ENCODE data around the gene MOAP1.
"Not testable (repeated sequence)": the region's sequence is repeated elsewhere in the genome, so short reads cannot be mapped to it uniquely, and the experiment has no call there.

MOAP1 gene, protein sequence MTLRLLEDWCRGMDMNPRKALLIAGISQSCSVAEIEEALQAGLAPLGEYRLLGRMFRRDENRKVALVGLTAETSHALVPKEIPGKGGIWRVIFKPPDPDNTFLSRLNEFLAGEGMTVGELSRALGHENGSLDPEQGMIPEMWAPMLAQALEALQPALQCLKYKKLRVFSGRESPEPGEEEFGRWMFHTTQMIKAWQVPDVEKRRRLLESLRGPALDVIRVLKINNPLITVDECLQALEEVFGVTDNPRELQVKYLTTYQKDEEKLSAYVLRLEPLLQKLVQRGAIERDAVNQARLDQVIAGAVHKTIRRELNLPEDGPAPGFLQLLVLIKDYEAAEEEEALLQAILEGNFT

DNA sequence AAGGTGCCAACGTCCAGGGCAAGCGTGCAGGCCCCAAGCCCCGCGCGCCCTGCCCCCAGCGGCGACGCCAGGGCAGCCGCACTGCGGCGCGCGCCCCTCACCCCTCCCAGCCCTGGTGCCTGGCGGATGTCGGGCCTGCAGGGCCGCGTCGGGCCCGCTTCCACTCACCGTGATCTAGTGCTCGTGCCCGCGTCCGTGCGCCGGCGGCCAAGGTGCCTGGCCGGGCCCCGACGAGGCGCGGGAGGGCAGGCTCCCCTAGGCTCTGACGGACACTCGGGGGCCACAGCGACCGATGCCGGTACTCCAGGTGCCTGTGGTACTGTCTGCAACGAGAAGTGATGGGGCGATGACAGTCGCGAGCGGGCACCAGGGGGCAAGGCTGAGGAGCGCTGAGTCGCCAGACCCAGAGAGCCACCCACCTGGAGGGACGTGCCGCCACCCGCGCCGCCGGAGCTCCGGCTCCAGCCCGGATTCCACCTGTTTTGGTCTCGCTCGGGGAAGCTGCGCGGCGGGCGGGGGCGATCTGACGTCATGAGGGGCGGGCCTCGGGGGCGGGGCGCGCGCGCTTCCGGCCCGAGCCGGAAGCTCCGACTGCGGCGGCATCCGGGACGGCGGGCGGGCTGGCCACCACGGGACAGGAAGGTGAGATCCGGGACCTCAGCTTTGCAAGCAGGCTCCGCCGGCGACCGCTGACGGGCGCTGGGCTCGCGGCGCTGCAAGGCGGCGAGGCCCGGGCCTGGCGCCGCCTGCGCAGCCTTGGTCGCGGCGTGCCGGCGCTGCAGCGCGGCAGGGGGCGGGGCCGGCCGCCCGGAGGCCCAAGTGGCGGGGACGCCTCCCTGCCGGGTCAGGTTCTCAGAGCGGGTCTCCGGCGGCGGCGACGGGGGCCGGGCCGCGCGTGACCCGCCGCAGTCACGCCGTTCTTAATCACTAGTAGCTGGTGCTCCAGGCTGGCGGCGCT, at the start of gene MOAP1, which contains the start of gene LYSET:
TSS of gene MOAP1 (minus strand) at position 507 of the 958 bp plus-strand sequence. CDS start 655 bp downstream, outside the sequence.
TSS of gene LYSET (plus strand) at position 927 of the 958 bp plus-strand sequence. CDS start 89 bp downstream, outside the sequence.
- DNase-seq (ENCODE audit: low read depth): peak; percentile 75

DNA sequence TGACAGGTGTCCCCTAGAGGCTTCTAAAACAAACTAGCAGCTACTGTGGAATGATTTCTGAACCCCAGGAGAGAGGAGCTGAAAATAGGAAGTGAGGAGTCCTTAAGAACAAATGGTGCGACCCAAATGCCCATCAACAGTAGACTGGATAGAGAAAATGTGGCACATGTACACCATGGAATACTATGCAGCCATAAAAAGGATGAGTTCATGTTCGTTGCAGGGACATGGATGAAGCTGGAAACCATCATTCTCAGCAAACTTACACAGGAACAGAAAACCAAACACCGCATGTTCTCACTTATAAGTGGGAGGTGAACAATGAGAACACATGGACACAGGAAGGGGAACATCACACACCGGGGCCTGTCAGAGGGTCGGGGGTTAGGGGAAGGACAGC, 48.4 kb upstream of the MOAP1 start:
- not testable (repeated sequence) for DNase-seq (ENCODE audit: low read depth)

DNA sequence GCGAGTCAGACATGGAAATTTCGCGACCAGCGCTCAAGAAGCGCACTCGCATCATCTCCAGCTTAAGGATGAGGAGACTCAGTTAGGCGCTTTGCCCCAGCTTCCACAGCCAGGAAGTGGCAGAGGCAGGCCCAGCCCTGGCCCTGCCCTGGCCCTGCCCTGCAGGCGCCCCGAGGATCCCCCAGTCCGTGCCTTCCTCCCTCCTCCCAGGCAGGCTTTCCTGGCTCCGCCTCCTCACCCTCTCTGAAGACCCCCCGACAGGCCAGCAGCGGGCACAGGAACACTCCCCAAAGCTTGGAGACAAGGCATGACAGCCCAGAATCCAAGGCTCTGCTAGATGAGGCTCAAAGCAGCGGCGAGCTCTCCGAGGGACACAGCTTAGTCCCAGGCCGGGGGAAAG, 47.5 kb upstream of the MOAP1 start:
- DNase-seq (ENCODE audit: low read depth): no peak

DNA sequence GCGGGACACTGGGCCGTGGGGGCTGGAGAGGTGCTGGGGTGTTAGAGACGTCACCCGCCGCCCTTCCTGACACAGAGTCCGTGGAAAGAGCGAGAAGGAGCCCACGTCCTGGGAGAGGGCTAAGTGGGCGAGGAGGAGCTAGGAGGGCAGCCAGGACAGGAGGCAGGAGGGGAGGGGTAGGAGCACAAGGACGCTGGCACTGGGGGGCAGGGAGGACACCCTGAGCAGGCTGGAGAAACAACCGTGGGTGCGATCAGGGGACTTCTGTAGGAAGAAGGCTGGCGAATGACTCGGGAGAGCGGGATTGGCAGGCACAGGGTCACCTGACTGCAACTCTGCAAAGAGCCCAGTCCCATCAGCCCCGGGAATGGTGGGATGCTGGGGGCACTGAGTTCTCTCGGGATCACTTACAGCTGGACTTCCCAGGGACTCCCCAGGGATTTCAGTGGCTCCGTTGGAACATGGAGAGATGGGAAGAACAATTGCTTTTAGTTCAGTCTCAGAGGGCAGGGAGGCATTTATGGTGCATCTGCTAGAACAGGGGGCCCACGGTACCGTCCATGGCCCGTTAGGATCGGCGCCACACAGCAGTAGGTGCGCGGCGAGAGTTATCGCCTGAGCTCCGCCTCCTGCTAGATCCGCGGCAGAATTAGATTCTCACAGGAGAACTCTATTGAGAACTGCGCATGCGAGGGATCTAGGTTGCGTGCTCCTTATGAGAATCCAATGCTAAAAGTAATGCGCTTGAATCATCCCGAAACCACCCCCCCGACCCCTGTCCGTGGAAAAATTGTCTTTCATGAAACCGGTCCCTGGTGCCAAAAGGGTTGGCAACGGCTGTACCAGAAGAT, 46.7 kb upstream of the MOAP1 start:
- DNase-seq (ENCODE audit: low read depth): no peak

DNA sequence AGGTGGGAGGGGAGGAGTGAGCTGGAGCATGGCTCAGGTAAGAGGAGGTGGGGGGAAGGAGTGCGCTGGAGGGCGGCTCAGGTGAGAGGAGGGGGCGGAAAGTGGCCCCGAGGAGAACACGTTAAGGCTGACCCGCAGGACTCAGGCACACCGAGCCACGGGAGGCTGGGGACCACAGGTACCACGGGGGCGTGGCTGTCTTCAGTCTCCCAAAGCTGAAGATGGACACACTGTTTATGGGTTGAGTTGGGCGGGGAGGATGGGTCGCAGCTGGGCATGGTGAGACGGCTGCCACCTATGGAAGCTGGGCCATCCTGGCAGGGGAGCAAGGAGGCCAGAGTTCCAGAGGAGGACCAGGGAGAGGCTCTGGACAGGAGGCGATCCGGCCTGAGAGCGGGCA, 45.8 kb upstream of the MOAP1 start:
- DNase-seq (ENCODE audit: low read depth): no peak

DNA sequence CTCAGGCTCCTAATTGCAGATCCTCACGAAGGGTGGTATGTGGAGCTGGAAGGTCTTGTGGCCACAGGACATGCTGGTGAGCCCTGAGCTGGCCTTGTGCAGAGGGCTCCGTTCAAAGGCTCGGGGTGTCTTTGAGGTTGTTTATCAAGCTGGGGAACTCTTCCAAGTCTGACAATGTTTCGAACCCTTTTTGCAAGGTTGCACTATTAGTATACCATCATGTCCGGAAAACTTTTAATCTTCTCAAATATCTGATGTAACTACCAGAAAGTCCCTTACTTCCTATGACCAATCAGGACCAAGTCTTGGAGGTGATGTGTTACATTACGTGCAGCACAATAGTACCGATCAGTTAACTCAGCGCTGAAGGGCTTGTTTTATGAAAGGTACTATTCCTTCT, 43.9 kb upstream of the MOAP1 start:
- no peak for DNase-seq (ENCODE audit: low read depth)

DNA sequence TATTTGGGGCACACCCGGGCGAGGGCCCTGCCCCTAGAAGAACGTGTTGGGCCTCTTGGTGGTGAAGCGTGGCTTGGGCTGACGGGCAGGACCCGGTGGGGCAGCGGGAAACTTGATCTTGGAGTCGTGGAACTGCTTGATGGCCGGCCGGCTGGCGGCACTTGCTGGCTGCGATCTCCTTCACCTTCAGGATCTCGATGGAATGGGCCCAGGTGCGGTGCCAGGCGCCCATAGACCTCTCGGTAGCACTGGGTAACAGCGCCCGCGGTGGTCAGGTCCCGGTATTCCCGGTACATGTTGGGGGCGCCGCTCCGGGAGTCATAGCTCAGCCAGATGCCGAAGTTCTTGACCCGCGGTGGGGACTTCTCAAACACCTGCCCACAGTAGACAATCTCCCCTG, 38.9 kb upstream of the MOAP1 start:
- no peak for DNase-seq (ENCODE audit: low read depth)

DNA sequence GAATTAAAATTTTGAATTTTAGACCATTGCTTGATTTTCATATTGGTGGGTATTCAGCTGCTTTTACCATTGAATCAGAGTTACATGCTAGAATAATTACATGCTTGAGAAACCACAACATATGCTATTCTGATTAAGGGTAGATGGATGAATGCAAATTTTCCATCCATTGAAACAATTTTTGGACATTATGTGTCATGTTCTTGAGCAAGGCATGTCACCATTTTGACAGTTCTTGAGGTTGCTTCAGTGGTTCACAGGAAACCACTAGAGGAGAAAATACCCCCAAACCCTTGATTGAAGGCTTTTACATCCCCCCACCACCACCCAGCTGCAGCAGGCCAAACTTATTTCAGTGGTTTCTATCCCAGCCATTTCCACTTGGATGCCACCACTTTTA, 35.8 kb upstream of the MOAP1 start:
- no peak for DNase-seq (ENCODE audit: low read depth)

DNA sequence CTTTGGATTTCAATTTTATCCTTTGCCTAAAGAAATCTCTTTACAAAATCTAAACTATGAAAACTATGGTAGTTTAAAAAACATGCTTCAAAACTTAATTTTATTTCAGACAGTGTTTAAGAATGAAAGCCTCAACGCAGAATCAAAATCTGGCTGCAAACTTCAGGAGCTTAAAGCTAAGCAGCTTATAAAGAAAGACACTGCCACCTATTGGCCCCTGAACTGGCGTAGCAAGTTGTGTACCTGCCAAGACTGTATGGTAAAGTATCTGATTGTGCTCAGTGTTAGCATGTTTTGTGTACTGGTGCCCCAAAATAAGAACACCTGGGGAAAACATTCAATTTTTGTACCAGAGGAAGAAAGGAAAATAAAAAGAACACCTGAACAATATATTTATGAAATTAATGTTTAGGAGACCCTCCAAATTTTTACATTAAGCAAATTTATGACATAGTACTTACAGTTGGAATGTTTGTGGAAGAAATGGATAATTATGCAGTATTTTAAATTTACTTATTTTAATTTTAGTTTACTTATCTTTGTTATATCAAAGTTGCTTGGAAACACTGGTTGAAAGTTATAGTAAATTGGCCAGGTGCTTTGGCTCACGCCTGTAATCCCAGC, 34.5 kb upstream of the MOAP1 start:
- no peak for DNase-seq (ENCODE audit: low read depth)

DNA sequence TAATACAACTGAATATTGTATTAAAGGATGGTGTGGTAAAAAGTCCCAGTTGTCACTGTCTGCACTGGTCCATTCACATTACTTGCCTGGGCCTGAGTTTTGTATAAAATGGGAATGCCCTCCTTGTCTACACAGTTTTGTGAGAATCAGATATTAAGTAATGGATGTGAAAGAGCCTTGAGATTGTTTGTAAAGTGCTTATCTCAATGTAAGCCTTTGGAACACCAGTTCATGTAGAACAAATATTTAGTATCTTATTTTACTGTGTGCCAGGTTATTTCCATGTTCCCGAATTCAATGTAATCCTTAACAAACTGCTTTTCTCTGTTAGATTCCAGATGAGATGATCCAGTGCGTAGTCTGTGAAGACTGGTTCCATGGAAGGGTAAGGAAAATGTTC, 29.9 kb upstream of the MOAP1 start:
- no peak for DNase-seq (ENCODE audit: low read depth)

DNA sequence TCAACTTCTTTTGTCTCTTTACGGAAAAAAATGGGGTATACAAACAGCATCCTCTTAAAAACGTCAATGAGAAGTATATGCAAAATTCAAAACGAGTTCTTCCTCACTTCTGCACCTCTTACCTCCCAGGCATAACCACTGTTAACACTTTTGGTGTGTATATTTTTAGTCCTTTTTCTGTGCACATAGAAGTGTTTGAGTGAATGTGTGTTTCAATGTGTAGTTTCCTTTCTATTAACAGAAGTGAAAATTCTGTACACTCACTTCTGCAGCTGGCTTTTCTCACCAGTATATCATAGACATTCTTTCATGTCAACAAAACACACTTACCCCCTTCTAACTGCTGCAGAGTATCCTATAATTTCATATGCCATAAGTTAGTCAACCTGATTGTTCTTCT, 27.7 kb upstream of the MOAP1 start:
- DNase-seq (ENCODE audit: low read depth): no peak

DNA sequence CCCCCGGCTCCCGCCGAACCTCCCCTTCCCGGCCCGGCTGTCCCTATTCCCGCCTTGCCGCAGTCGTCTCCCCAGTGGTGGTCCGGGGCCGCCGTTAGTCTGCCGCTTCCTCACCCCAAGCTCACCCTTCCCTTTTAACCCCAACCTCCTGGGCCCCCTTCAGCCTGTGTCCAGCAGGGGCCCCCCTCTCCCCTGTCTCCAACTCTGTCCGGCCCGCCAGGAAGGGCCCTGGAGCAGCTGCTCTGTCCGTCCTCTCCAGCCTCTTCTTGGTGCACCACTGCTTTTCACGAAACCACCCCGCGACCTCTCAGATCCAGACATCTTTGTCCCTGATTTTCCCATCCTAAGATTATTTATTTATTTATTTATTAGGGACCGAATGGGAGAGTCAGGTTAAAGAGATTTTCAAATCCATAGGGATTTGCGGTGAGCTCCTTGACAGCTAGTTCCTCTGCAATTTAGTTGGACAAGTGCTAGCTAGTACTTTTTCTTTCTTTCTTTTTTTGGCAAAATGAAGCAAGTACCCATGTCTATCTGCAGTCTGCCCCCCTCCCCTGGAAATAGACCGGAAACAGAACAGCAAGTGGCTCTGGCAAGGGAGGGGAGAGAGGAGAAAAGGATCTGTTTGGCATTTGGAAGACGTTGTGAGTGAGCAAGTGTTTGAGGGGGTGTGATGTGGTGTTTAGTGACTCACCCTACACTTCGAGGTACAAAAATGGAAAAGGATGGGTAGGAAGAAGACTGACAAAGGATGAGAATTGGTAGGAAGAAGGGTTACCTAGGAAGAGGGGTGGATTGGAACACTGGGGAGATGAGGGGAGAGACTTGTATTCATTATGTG, 23.0 kb upstream of the MOAP1 start:
- DNase-seq (ENCODE audit: low read depth): no peak

DNA sequence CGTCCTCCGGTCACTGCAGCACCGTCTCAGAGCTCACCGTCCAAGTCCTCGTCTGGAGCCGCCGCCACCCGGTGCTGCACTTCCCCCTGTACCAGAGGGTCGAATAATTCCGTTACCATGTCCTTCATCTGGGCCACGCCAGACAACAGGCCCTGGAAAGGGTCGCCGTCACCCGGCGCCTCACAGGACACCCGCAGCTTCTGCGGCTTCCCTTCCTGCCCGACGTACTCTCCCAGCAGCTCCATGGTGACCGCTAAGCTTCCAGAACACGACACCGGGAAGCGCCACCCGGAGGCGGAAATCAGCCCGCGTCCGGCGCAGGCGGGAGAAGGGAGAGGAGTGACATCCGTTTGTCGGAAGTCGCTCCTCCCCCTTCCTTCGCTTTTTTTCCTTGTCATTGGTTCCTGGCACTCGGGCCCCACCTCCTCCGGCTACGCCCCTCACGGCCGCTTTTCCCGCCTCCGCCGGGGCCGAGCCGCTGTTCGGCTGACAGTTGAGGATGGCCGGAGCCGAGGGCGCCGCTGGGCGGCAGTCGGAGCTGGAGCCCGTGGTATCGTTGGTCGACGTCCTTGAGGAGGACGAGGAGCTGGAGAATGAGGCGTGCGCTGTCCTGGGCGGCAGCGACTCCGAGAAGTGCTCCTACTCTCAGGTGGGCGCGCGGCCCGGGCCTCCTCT, 22.2 kb upstream of the MOAP1 start, which contains the start of the genes GON7 and UBR7:
TSS of gene GON7 (minus strand) at position 273 of the 675 bp plus-strand sequence. CDS start at position 245, 28 bp downstream.
TSS of gene UBR7 (plus strand) at position 464 of the 675 bp plus-strand sequence. CDS start at position 500, 36 bp downstream.
- peak; percentile 73 for DNase-seq (ENCODE audit: low read depth)

DNA sequence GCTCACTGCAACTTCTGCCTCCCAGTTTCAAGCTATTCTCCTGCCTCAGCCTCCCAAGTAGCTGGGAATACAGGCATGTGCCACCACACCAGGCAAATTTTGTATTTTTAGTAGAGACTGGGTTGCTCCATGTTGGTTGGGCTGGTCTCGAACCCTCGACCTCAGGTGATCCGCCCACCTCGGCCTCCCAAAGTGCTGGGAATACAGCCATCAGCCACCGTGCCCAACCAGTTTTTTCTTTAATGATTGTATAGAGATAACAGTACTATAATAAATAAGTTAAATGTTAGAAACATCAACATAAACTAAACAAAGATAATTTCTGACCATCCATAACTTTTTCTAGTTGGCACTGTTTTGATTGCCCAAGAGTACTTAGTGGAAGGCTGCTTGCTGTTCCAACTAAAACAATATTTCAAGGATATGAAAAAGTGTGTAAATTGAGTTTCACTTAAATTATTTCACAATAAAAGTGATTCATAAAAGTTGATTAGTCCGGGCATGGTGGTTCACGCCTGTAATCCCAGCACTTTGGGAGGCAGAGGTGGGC, 16.5 kb upstream of the MOAP1 start:
- no peak for DNase-seq (ENCODE audit: low read depth)

DNA sequence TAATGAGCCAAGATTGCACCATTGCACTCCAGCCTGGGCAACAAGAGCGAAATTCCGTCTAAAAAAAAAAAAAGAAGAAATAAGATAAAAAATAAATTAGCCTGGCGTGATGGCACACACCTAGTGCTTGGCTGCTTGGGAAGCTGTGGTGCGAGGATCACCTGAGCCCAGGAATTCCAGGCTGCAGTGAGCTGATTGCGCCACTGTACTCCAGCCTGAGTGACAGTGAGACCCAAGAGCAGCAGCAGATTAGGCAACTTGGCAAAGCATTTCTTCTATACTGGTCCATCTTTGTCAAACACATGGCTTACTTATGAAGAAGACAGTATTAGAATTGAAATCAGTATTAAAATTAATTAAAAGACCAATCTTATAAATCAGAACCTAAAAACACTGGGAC, 15.9 kb upstream of the MOAP1 start:
- DNase-seq (ENCODE audit: low read depth): no peak

DNA sequence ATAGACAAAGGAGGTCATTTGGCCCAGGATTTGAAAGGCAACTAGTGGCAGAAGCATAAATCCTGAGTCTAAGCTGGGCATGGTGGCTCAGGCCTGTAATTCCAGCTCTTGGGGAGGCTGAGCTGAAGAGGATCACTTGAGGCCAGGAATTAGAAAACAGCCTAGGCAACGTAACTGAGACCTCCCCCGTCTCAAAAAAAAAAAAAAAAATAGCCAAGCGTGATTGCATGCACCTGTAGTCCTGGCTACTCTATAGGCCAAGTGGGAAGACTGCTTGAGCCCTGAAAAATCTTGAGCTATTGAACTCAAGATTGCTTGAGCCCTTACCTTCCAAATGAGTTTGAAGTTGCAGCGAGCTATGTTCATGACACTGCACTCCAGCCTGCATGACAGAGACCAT, 14.3 kb upstream of the MOAP1 start:
- DNase-seq (ENCODE audit: low read depth): no peak

DNA sequence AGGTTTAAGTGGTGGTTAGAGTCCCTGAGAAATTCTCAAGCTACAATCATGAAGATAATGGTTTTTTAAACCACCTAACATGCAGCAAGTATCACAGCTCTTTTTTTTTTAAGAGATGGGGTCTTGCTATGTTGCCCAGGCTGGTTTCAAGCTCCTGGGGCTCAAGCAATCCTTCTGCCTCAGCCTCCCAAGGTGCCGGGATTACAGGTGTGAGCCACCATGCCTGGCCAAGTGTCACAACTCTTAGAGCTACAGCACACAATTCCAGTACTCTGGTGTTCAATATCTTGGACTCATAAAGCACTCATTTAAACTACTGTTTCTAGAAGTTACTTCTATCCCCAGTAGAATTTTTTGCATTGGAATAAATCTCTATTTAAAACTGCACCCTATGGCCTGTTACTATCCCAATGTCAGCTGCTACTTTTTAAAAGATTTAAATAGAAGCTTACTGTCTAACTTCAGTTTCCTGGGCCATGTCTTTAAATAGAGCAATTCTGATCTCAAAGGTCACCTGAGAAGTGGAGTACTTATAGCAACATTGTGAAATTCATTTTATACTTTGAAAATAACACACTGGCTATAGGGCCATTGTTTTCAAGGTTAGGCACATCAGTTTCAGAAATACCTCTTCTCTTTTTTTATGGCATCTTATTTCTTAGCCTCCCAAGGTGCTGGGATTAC, 10.8 kb upstream of the MOAP1 start:
- no peak for DNase-seq (ENCODE audit: low read depth)

DNA sequence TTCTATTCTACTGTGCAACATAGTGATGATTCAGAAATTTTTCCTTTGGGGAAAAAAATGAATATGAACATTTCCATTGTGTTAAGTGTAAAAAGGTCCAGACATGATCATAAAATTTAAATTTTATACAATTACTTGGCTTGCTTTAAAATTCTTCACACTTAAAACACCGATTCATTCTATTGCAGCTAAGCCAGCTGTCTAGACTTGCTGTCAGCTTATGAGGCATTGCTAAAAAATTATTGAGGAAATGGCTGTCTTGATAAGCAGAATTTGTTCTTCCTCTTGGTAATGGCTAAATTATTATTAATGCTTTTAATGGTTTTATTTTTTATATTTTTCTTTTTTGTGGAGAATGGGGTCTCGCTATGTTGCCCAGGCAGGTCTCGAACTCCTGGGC, 2.3 kb upstream of the MOAP1 start:
- no peak for DNase-seq (ENCODE audit: low read depth)

DNA sequence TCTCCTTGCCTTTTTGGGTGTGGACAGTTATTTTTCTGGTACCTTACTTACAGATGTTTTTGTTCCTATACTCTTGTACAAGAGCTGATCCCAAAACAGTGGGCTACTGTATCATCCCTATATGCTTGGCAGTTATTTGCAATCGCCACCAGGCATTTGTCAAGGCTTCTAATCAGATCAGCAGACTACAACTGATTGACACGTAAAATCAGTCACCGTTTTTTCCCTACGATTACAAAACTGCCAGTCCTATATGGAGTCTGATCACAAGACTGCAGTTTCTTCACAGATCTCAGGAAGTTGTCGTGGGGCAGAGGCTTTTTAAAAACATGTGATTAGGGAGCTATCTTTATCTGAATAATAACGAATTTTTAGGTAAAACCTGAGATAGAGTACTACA, 1.8 kb upstream of the MOAP1 start:
- DNase-seq (ENCODE audit: low read depth): no peak
